NB4 (cell line): ENCODE measurements around the gene MPRIP.

ENCODE experiments used
- POLR2A ChIP-seq: IDR thresholded peaks from 2 replicates; pipeline ENCODE4 v1.6.1; 2011; ENCODE audit warnings: mild to moderate bottlenecking; ENCODE audit not compliant: insufficient read length; ENCODE audit errors: extremely low read depth
- TF ChIP-seq, protein P1 (sequence below): IDR thresholded peaks from one replicate; pipeline ENCODE4 v1.5.1; 2012; ENCODE audit warnings: low read depth, low read length

- TF ChIP-seq, protein P1, sequence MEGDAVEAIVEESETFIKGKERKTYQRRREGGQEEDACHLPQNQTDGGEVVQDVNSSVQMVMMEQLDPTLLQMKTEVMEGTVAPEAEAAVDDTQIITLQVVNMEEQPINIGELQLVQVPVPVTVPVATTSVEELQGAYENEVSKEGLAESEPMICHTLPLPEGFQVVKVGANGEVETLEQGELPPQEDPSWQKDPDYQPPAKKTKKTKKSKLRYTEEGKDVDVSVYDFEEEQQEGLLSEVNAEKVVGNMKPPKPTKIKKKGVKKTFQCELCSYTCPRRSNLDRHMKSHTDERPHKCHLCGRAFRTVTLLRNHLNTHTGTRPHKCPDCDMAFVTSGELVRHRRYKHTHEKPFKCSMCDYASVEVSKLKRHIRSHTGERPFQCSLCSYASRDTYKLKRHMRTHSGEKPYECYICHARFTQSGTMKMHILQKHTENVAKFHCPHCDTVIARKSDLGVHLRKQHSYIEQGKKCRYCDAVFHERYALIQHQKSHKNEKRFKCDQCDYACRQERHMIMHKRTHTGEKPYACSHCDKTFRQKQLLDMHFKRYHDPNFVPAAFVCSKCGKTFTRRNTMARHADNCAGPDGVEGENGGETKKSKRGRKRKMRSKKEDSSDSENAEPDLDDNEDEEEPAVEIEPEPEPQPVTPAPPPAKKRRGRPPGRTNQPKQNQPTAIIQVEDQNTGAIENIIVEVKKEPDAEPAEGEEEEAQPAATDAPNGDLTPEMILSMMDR: no peak
- TF ChIP-seq POLR2A: no peak
Measured at GRCh38 chr17:17189559-17189958, 147.3 kb downstream of the MPRIP start.
